Mammary epithelial cell (primary cell): ENCODE results near the gene DSEL.

Experiments used
- CTCF ChIP-seq, 2 donors: IDR thresholded peaks in 1 of 2; conservative IDR thresholded peaks in 1 of 2; 2 replicates each; pipeline ENCODE4 v1.5.1; 2011 to 2012; ENCODE audit warnings: inconsistent platforms in 2 of 2, low read length in 2 of 2, mild to moderate bottlenecking in 2 of 2, control low read depth in 1 of 2, low read depth in 1 of 2; ENCODE audit not compliant: insufficient read depth in 1 of 2; ENCODE audit errors: extremely low read depth in 1 of 2
- EZH2 ChIP-seq: IDR thresholded peaks from 2 replicates; pipeline ENCODE4 v1.6.1; 2012; ENCODE audit warnings: low read length, inconsistent platforms, borderline replicate concordance

- TF ChIP-seq CTCF (conservative IDR thresholded peaks at IDR 0.05 in 1 of 2, IDR thresholded peaks at IDR 0.05 in 1 of 2; ENCODE audit: extremely low read depth in 1 of 2, insufficient read depth in 1 of 2, low read depth in 1 of 2, low read length in 2 of 2) = no peak
- TF ChIP-seq EZH2 = no peak
Measured at GRCh38 chr18:67467188-67467587, 49.3 kb downstream of the DSEL start.
